Upper lobe of left lung (tissue), 6 donors: ENCODE measurements around the gene LITAFD. TPM values are rescaled to one million over a fixed set of nuclear protein-coding genes. Genes with fewer than 3 reads are reported as not detected.
"Not testable (repeated sequence)": the region's sequence is repeated elsewhere in the genome, so short reads cannot be mapped to it uniquely, and the experiment has no call there.

Experiments
- ATAC-seq, 2 donors: fragments of 200-7000 bp; cut with Tn5 transposase; one replicate each; pipeline ENCODE4 v1.9.1; 2022; ENCODE audit warnings: mild to moderate bottlenecking in 2 of 2, moderate library complexity in 2 of 2; ENCODE audit not compliant: low FRiP score in 2 of 2
- DNase-seq, 2 donors: peaks; one replicate each; pipeline ENCODE4 v3.0.0-alpha.2; 2019 to 2020
- H3K27ac ChIP-seq, 4 donors: fragments of 200-600 bp; sonication (generic); one replicate each; pipeline ENCODE4 v1.5.1; 2016 to 2019
- H3K27me3 ChIP-seq, 4 donors: fragments of 200-600 bp; sonication (generic); one replicate each; pipeline ENCODE4 v1.5.1; 2017 to 2019
- H3K36me3 ChIP-seq, 4 donors: fragments of 200-600 bp; sonication (generic); one replicate each; pipeline ENCODE4 v1.5.1; 2016 to 2019
- H3K4me1 ChIP-seq, 4 donors: fragments of 200-600 bp; sonication (generic); one replicate each; pipeline ENCODE4 v1.5.1; 2018 to 2019
- H3K4me3 ChIP-seq, 4 donors: fragments of 200-600 bp; sonication (generic); one replicate each; pipeline ENCODE4 v1.5.1; 2017 to 2019; ENCODE audit warnings: mild to moderate bottlenecking in 2 of 4, moderate library complexity in 1 of 4
- H3K9me3 ChIP-seq, 4 donors: fragments of 200-600 bp; sonication (generic); one replicate each; pipeline ENCODE4 v1.5.1; 2018 to 2019
- EP300 ChIP-seq, 4 donors: sonication (generic); formaldehyde crosslinking; IDR thresholded peaks; one replicate each; pipeline ENCODE4 v1.5.1; 2017; ENCODE audit warnings: antibody characterized with exemption in 4 of 4, control low read depth in 2 of 4
- POLR2A ChIP-seq, 4 donors: fragments of 450-650 bp; IDR thresholded peaks; one replicate each; pipeline ENCODE4 v1.5.1; 2016 to 2017; ENCODE audit warnings: antibody characterized with exemption in 4 of 4, mild to moderate bottlenecking in 2 of 4
- POLR2AphosphoS5 ChIP-seq, 2 donors: sonication (generic); formaldehyde crosslinking; IDR thresholded peaks; one replicate each; pipeline ENCODE4 v1.5.1; 2017; ENCODE audit warnings: antibody characterized with exemption in 2 of 2
- WGBS, 2 donors: methylation state at CpG; one replicate each; pipeline ENCODE4 v1.1.5; 2017 to 2018; 5-methylcytosine and 5-hydroxymethylcytosine counted together
- total RNA-seq, 6 donors: library from RNA; depleted of rRNA in 4 of 6; stranded (reverse); fragments of >200 nt in 4 of 6; gene quantifications; one replicate each; pipeline versions ENCODE4 v1.1.0 to v1.2.1, GENCODE V29; 2016 to 2021
- TF ChIP-seq, protein P1 (sequence below), 6 experiments: fragments of 450-650 bp in 4 of 6; fragments of 200-600 bp in 2 of 6; sonication (generic) in 2 of 6; IDR thresholded peaks; one replicate each; pipeline ENCODE4 v1.5.1; 2016 to 2019; ENCODE audit warnings: antibody characterized with exemption in 6 of 6
- donor health status: DM: no; HTN: no; CAD: no; lungs with moderate emphysema.
- donor health status: DM: no; HTN: yes; CAD: no; lungs with severe emphysema.

Gene LITAFD
- total RNA-seq, 6 donors from 2014 or later, result not detected

GRCh38 chr16:8916541-8917225, 34.5 kb downstream of the LITAFD start:
- no peak overlapping the region for H3K4me3 ChIP-seq
- TF ChIP-seq POLR2AphosphoS5 (IDR thresholded peaks at IDR 0.05) (no peak), EP300 (IDR thresholded peaks at IDR 0.05) (no peak), POLR2A (IDR thresholded peaks at IDR 0.05) (no peak)
- TF ChIP-seq, protein P1, sequence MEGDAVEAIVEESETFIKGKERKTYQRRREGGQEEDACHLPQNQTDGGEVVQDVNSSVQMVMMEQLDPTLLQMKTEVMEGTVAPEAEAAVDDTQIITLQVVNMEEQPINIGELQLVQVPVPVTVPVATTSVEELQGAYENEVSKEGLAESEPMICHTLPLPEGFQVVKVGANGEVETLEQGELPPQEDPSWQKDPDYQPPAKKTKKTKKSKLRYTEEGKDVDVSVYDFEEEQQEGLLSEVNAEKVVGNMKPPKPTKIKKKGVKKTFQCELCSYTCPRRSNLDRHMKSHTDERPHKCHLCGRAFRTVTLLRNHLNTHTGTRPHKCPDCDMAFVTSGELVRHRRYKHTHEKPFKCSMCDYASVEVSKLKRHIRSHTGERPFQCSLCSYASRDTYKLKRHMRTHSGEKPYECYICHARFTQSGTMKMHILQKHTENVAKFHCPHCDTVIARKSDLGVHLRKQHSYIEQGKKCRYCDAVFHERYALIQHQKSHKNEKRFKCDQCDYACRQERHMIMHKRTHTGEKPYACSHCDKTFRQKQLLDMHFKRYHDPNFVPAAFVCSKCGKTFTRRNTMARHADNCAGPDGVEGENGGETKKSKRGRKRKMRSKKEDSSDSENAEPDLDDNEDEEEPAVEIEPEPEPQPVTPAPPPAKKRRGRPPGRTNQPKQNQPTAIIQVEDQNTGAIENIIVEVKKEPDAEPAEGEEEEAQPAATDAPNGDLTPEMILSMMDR (IDR thresholded peaks at IDR 0.05), result no peak
- 80 to 83% methylated on average over 5 of the region's 5 CpGs for WGBS, 2 donors
- H3K9me3 ChIP-seq, result no peaks in the 10 kb centered on the region
- H3K4me1 ChIP-seq, result no peaks in the 10 kb centered on the region
- DNase-seq, result no peak
- H3K36me3 ChIP-seq, result peaks cover 41 to 99% (median 79%) of the 10 kb centered on the region in 4 donors
- no peak overlapping the region for H3K27ac ChIP-seq
- ATAC-seq, result no peak
- H3K27me3 ChIP-seq, result no peaks in the 10 kb centered on the region

- peaks cover 40 to 99% (median 81%) of the 10 kb centered on the region in 4 donors for H3K36me3 ChIP-seq
- H3K9me3 ChIP-seq, H3K4me1 ChIP-seq, H3K27me3 ChIP-seq, H3K27ac ChIP-seq, H3K4me3 ChIP-seq, ATAC-seq, DNase-seq: not testable (repeated sequence)
- 97 to 98% methylated on average over 9 to 10 of the region's 10 CpGs for WGBS, 2 donors
These were observed 35.2 kb downstream of the LITAFD start for GRCh38 chr16:8917336-8917735.

DNA sequence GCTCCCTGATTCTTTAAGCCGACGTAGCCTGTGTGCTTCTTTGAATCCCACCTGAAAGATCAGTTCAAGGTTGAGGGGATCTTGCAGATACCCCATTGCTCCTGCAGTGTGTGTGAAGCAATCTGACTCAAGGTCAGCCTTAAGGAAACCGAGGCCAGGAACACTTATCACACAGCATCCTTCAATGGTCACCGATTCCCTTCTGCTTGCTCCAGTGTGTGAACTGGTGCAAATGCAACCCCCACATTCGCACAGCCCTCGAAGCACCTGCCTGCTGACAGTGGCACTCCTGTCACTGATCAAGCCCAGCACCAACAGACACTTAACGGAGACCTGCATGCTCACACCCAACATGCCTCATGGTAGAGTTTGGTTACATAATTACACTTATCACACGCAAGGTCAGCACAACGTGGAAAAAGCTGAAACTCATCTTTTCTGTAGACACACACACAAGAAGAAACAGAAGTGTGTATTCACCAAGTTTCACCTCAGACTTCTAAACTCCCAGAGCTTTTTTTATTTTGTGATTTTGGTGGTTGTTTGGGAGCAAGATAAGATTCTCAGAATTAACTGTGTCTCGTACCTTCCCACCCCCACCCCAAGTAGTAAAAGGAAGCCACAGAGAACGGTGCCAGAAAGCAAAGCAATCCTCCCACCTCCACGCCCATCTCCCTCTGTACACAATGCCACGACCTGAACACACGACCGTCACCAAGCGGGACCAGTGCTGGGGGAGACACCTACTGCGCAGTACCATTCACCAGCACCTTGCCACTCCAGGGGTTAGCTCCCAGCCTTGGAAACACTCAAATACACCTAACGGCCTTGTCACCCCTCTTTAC, 37.2 kb downstream of the LITAFD start:
- 76 to 81% methylated on average over 11 to 18 of the region's 18 CpGs for WGBS, 2 donors
- peaks cover 0 to 2% (median 0%) of the 10 kb centered on the region in 4 donors for H3K4me1 ChIP-seq
- no peaks in the 10 kb centered on the region for H3K27me3 ChIP-seq
- no peak for DNase-seq
- TF ChIP-seq, protein P1 (IDR thresholded peaks at IDR 0.05), result no peak
- TF ChIP-seq POLR2AphosphoS5 (IDR thresholded peaks at IDR 0.05), result no peak
- TF ChIP-seq EP300 (IDR thresholded peaks at IDR 0.05), result no peak
- TF ChIP-seq POLR2A (IDR thresholded peaks at IDR 0.05), result no peak
- no peaks in the 10 kb centered on the region for H3K9me3 ChIP-seq
- H3K36me3 ChIP-seq, result peaks cover 37 to 90% (median 78%) of the 10 kb centered on the region in 4 donors
- no peak for ATAC-seq
- H3K27ac ChIP-seq, result no peak overlapping the region
- H3K4me3 ChIP-seq, result no peak overlapping the region

DNA sequence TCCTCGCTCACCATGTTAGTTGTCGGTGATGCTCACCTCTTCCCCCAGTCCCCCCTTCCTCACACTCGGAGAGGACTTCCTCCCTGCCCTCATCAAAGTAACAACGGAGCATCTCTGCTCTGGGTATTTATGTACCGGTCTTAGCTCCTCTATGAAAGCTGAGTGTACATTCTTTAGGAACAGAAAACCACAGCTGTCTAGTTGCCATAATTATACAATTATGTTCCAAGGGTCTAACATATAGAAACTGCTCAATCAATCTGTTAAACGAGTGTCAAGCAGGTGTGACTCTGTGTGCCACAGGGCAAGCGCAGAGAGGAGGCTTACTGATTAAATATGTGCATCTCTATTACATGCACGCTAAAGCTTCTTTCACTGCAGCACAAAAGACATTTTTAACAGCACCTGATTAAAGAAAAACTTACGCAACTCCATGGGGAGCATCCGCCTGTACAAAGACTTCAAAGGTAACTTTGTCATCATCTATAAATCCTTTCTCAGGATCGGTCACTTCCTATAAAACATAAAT, 37.8 kb downstream of the LITAFD start:
- no peak overlapping the region for H3K4me3 ChIP-seq
- H3K27ac ChIP-seq, result no peak overlapping the region
- ATAC-seq (no peak), DNase-seq (no peak)
- TF ChIP-seq, protein P1 (IDR thresholded peaks at IDR 0.05), result no peak
- H3K4me1 ChIP-seq, result peaks cover 0 to 3% (median 0%) of the 10 kb centered on the region in 4 donors
- H3K9me3 ChIP-seq, result no peaks in the 10 kb centered on the region
- peaks cover 34 to 83% (median 72%) of the 10 kb centered on the region in 4 donors for H3K36me3 ChIP-seq
- WGBS, 2 donors, result 85 to 86% methylated on average over 11 of the region's 11 CpGs
- H3K27me3 ChIP-seq, result no peaks in the 10 kb centered on the region

DNA sequence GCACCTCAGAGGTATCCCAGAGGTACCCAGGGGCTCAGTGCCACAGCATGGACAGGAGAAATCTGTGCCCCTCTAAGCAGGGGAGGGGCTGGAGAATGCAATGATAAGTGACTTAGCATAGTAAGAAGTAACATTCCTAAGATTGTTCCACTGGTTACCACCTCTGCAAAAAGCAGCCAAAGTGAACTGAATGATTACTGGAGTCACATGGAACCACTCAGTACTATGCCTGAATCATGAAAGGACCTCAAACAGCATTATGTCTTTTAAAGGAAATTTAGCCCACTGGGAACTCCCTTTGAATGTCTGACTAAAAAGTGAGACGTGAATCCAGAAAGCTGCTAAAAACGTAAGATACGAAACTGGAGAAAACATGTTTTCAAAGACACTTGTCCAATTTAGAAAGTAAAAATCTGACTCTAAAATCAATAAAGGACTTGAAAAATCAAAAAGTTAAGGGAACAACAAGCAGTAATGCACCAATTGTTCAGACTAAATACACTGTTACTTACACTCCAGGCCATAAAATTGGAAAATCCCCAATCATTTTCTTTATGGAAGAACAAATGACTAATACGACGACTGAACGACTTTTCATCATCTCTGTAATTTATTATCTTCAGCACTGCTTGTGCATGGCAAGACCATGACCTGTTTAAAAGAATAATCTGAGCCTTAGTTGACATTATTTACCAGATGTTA, 38.6 kb downstream of the LITAFD start:
- no peak for ATAC-seq
- Histone ChIP-seq H3K9me3 (no peaks in the 10 kb centered on the region), H3K27ac (no peak overlapping the region), H3K4me1 (peaks cover 0 to 3% (median 0%) of the 10 kb centered on the region in 4 donors), H3K27me3 (no peaks in the 10 kb centered on the region), H3K4me3 (no peak overlapping the region), H3K36me3 (peaks cover 31 to 75% (median 65%) of the 10 kb centered on the region in 4 donors)
- DNase-seq, result no peak
- TF ChIP-seq, protein P1 (IDR thresholded peaks at IDR 0.05), result no peak
- TF ChIP-seq POLR2AphosphoS5 (IDR thresholded peaks at IDR 0.05) (no peak), EP300 (IDR thresholded peaks at IDR 0.05) (no peak), POLR2A (IDR thresholded peaks at IDR 0.05) (no peak)
- 88 to 91% methylated on average over 6 of the region's 6 CpGs for WGBS, 2 donors
